Cardiac muscle cell (in vitro differentiated cells and primary cell): ENCODE measurements around the gene DCAF17. TPM values are rescaled to one million over a fixed set of nuclear protein-coding genes. Genes with fewer than 3 reads are reported as not detected.
A peak's percentile ranks its signal among the peaks of the same experiment; 100 is the strongest.

Experiments used
- DNase-seq, 2 donors: peaks; one replicate each; pipeline versions ENCODE4 v3.0.0 to v3.0.0-alpha.2; 2010 to 2017; ENCODE audit warnings: low read depth in 1 of 2, low spot score in 1 of 2
- H3K27ac ChIP-seq: fragments of 200-600 bp; sonication (generic); 2 replicates; pipeline ENCODE4 v1.5.1; 2016
- H3K27me3 ChIP-seq: fragments of 200-600 bp; sonication (generic); 2 replicates; pipeline ENCODE4 v1.6.0; 2016; ENCODE audit warnings: control low read depth
- H3K36me3 ChIP-seq: fragments of 200-600 bp; sonication (generic); 2 replicates; pipeline ENCODE4 v1.5.1; 2016; ENCODE audit warnings: control low read depth
- H3K4me1 ChIP-seq: fragments of 200-600 bp; sonication (generic); 2 replicates; pipeline ENCODE4 v1.8.1; 2017; ENCODE audit warnings: low read depth, mild to moderate bottlenecking, mixed run types
- H3K4me3 ChIP-seq: fragments of 200-600 bp; sonication (generic); 2 replicates; pipeline ENCODE4 v1.5.1; 2016; ENCODE audit warnings: mild to moderate bottlenecking
- H3K9me3 ChIP-seq: fragments of 200-600 bp; sonication (generic); 2 replicates; pipeline ENCODE4 v1.5.1; 2017; ENCODE audit warnings: low read depth, mild to moderate bottlenecking, control low read depth
- polyA plus RNA-seq: library from polyadenylated mRNA; unstranded; fragments of >200 nt; fragmentation: Nextera tagmentation; extraction: Ambion mirVana; gene quantifications from 2 replicates; pipeline ENCODE4 v1.2.1, GENCODE V29; 2016
- total RNA-seq: library from RNA; depleted of rRNA; stranded (reverse); fragments of >200 nt; gene quantifications from 2 replicates; pipeline ENCODE4 v1.2.3, GENCODE V29; 2016
- TF ChIP-seq, protein P1 (sequence below): IDR thresholded peaks from 2 replicates; pipeline ENCODE4 v1.5.1; 2012; ENCODE audit warnings: low read depth, mild to moderate bottlenecking, low read length

Gene DCAF17
- total and polyA plus RNA-seq, 2 experiments from 2014 or later, result 9.5 to 11.4 TPM

DNA sequence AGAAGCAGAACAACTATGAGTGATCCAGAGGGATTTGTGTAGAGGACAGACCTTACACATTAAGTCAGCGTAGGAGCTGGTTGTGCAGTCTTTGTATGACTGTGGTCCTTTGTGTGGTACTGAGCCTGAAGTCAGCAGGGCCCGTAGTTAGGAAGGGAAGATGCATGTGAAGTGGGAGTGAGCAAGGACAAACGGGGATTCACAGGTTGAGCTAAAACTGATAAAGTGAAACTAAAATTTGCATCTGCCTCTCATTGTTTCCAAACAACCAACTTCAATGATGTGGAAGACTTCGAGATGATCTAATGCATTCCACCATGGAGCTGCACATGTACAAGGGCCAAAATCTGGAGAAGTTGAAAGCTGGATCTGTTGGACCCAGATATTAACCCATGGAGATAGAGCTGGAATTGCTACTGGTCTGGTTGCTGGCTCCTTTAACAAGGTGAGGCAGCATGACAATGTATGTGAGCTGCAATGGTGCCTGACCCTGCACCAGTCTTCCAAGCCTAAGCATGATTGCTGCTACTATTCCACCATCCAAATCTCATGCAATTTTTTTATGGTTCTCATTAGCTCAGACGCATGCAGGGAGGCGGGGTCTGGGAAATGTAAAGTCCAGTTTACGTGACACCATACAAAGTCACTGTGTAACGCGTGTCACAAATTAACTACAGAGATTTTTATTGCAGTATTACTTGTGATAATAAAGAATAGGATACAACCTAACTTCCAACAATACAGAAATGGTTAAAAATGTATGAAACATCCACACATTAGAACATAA, 76.1 kb downstream of the DCAF17 start:
- Histone ChIP-seq H3K4me3 (no peak overlapping the region), H3K27ac (no peak overlapping the region), H3K27me3 (peaks cover 22% of the 10 kb centered on the region), H3K4me1 (no peaks in the 10 kb centered on the region), H3K36me3 (no peaks in the 10 kb centered on the region), H3K9me3 (no peaks in the 10 kb centered on the region)
- no peak for DNase-seq
- TF ChIP-seq, protein P1, sequence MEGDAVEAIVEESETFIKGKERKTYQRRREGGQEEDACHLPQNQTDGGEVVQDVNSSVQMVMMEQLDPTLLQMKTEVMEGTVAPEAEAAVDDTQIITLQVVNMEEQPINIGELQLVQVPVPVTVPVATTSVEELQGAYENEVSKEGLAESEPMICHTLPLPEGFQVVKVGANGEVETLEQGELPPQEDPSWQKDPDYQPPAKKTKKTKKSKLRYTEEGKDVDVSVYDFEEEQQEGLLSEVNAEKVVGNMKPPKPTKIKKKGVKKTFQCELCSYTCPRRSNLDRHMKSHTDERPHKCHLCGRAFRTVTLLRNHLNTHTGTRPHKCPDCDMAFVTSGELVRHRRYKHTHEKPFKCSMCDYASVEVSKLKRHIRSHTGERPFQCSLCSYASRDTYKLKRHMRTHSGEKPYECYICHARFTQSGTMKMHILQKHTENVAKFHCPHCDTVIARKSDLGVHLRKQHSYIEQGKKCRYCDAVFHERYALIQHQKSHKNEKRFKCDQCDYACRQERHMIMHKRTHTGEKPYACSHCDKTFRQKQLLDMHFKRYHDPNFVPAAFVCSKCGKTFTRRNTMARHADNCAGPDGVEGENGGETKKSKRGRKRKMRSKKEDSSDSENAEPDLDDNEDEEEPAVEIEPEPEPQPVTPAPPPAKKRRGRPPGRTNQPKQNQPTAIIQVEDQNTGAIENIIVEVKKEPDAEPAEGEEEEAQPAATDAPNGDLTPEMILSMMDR, result no peak

DNA sequence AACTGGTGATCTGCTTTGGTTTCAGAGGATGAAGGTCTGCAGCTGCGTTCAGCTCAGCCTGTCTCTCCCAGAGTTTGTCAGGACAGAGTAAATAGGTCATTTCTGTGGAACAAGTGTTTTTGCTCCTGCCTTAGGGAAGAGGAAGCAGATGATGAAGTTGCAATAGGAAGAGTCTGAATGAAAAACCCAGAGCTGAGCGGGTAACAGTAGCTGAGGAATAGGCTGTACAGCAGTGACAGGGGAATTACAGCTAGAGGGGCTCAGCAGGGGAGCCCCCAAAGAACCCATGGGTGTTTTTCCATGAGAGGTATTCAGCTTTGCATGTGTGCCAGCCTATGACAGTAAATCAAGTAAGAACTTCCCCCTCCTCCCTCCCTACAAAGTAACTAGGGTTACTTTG, 78.0 kb downstream of the DCAF17 start:
- H3K27ac ChIP-seq, result no peak overlapping the region
- no peaks in the 10 kb centered on the region for H3K4me1 ChIP-seq
- no peak for DNase-seq
- H3K27me3 ChIP-seq, result peaks cover 27% of the 10 kb centered on the region
- TF ChIP-seq, protein P1, result no peak
- H3K36me3 ChIP-seq, result no peaks in the 10 kb centered on the region
- H3K9me3 ChIP-seq, result no peaks in the 10 kb centered on the region
- H3K4me3 ChIP-seq, result no peak overlapping the region

DNA sequence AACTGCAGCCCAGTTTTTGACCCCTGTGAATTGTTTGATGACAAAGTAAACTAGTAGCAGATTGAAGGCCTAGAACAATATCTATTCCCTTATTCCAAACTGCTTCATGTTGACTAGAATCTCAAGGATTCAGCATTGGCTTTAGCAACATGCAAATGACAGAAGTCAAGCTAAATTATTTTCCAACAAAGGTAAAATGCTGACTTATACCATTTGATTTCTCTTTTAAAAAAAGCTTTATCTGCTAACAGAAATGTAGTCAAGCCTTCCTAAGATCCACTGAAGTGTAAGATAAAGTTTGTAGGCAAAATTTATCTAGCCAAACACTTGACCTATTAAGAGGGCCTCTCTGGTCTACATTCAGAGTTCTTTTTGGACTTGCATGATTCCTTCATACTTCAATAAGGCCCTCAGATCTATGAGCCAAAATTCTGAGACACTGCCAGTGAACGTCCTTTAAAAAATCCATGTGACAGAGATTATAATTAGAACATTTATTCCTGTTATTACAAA, 78.7 kb downstream of the DCAF17 start:
- H3K4me3 ChIP-seq, result no peak overlapping the region
- DNase-seq, result peak in 1 of 2 donors; percentile 34
- H3K36me3 ChIP-seq, result no peaks in the 10 kb centered on the region
- TF ChIP-seq, protein P1, result no peak
- peak overlapping the region; percentile 0 for H3K27ac ChIP-seq
- peaks cover 20% of the 10 kb centered on the region for H3K27me3 ChIP-seq
- H3K9me3 ChIP-seq, result no peaks in the 10 kb centered on the region
- H3K4me1 ChIP-seq, result no peaks in the 10 kb centered on the region

DNA sequence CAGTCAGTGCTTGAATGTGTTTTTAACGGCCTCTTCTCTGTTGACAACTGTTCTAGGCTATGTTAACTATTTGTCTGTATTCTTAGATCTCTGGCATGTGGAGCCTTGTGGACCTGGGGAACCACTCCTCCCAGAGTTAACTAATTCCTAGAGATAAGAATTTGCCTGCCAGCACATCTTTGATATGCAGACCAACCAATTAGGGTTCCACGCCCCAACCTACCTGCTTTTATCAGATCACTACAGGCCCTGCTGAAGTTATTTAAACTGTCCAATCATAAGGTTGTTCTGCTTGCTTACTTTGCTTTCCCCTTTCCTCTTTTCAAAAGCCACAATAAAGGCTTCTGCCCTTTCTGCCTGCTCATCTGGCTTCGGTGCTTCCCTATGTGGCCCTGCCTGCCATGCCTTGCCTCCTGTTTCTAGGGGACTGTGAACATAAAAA, 79.7 kb downstream of the DCAF17 start:
- peaks cover 10% of the 10 kb centered on the region for H3K27me3 ChIP-seq
- peak in 1 of 2 donors; percentile 44 for DNase-seq
- TF ChIP-seq, protein P1, result no peak

DNA sequence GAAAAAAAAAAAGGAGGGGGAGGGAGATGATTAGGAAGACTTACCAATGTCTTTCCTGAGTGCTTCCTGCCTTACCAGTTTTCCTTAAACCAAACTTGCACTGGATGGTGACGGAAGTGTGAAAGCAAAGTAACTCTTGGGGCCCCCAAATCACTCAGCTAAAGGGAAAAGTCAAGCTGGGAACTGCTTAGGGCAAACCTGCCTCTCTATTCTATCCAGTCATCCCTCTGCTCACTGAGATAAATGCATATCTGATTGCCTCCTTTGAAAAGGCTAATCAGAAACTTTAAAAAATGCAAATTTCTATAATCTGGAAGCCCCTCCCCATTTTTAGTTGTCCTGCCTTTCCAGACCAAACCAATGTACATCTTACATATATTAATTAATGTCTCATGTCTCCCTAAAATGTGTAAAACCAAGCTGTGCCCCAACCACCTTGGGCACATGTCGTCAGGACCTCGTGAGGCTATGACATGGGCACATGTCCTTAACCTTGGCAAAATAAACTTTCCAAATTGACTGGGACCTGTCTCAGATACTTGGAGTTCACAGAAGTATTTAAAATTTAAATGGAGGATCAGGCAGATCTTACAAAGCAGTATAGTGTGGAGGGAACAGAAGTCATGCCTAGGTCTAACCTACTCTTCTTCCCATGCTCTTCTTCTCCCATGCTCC, 81.0 kb downstream of the DCAF17 start:
- peaks cover 14% of the 10 kb centered on the region for H3K27me3 ChIP-seq
- no peak overlapping the region for H3K27ac ChIP-seq
- H3K4me1 ChIP-seq, result no peaks in the 10 kb centered on the region
- no peaks in the 10 kb centered on the region for H3K9me3 ChIP-seq
- H3K36me3 ChIP-seq, result no peaks in the 10 kb centered on the region
- DNase-seq, result no peak
- TF ChIP-seq, protein P1, result no peak
- H3K4me3 ChIP-seq, result no peak overlapping the region

More for the DNA sequence above, 79.7 kb downstream of the DCAF17 start:
- H3K9me3 ChIP-seq, result no peaks in the 10 kb centered on the region
- no peak overlapping the region for H3K4me3 ChIP-seq
- H3K4me1 ChIP-seq, result no peaks in the 10 kb centered on the region
- no peak overlapping the region for H3K27ac ChIP-seq
- H3K36me3 ChIP-seq, result no peaks in the 10 kb centered on the region
